OCI-LY7 (cell line): Measurements from ENCODE around the gene ARHGAP24. TPM values are rescaled to one million over a fixed set of nuclear protein-coding genes. Genes with fewer than 3 reads are reported as not detected.

Experiments
- BruUV-seq: library from RNA; stranded (reverse); fragments of 400-500 nt; replicated peaks from 2 replicates; lab custom pipeline; 2021; lab: Mats Ljungman, UMichigan
- CTCF ChIA-PET: fragments of 300-600 bp; sonication (Branson Sonifier 250); formaldehyde crosslinking; loops from one replicate; lab custom pipeline; 2022; ENCODE audit warnings: antibody characterized with exemption; ENCODE audit not compliant: unreplicated experiment; lab: Charles Lee
- POLR2A ChIA-PET: fragments of 300-600 bp; sonication (Branson Sonifier 250); formaldehyde crosslinking; loops from one replicate; lab custom pipeline; 2022; ENCODE audit warnings: antibody characterized with exemption; lab: Charles Lee
- DNase-seq: peaks from one replicate; pipeline ENCODE4 v3.0.0-alpha.2; 2015; ENCODE audit warnings: low spot score
- H2AFZ ChIP-seq: fragments of 200-600 bp; sonication (generic), shearing (Covaris generic); 2 replicates; pipeline ENCODE4 v1.6.1; 2014; ENCODE audit warnings: mild to moderate bottlenecking, antibody characterized with exemption, low read length, moderate library complexity
- H3K27ac ChIP-seq: fragments of 200-600 bp; sonication (generic); 2 replicates; pipeline ENCODE4 v1.5.1; 2014; ENCODE audit warnings: mixed run types, low read depth, mild to moderate bottlenecking, moderate library complexity, low read length, inconsistent platforms; ENCODE audit not compliant: poor library complexity, severe bottlenecking
- H3K36me3 ChIP-seq: fragments of 200-600 bp; sonication (generic); 2 replicates; pipeline ENCODE4 v1.6.1; 2014; ENCODE audit warnings: mild to moderate bottlenecking, antibody characterized with exemption, low read length, moderate library complexity, mixed read lengths; ENCODE audit not compliant: insufficient read depth
- H3K4me1 ChIP-seq: fragments of 200-600 bp; sonication (generic); 2 replicates; pipeline ENCODE4 v1.5.1; 2014; ENCODE audit warnings: mild to moderate bottlenecking, low read length; ENCODE audit not compliant: insufficient read depth, poor library complexity, severe bottlenecking
- H3K4me2 ChIP-seq: fragments of 200-600 bp; sonication (generic); 2 replicates; pipeline ENCODE4 v1.6.1; 2014; ENCODE audit warnings: mild to moderate bottlenecking, low read length
- H3K4me3 ChIP-seq: fragments of 200-600 bp; sonication (generic); 2 replicates; pipeline ENCODE4 v1.5.1; 2014; ENCODE audit warnings: mild to moderate bottlenecking, low read depth, low read length; ENCODE audit not compliant: poor library complexity, severe bottlenecking
- H3K79me2 ChIP-seq: fragments of 200-600 bp; sonication (generic); 2 replicates; pipeline ENCODE4 v1.6.1; 2016; ENCODE audit warnings: low read depth, mild to moderate bottlenecking, low read length, moderate library complexity, mixed read lengths; ENCODE audit not compliant: insufficient read depth
- H3K9me2 ChIP-seq: fragments of 200-600 bp; sonication (generic); 2 replicates; pipeline ENCODE4 v1.6.1; 2016; ENCODE audit warnings: mild to moderate bottlenecking, low read length, mixed read lengths; ENCODE audit not compliant: insufficient read depth
- H3K9me3 ChIP-seq: fragments of 200-600 bp; sonication (generic); 2 replicates; pipeline ENCODE4 v1.6.1; 2014; ENCODE audit warnings: mild to moderate bottlenecking, mixed run types, low read length, mixed read lengths
- H4K20me1 ChIP-seq: fragments of 200-600 bp; sonication (generic); 2 replicates; pipeline ENCODE4 v1.6.1; 2014; ENCODE audit warnings: mild to moderate bottlenecking, antibody characterized with exemption, low read length, moderate library complexity, mixed read lengths; ENCODE audit not compliant: insufficient read depth
- EZH2phosphoT487 ChIP-seq: fragments of 200-600 bp; sonication (generic); IDR thresholded peaks from 2 replicates; pipeline ENCODE4 v1.6.1; 2018; ENCODE audit warnings: low read depth, borderline replicate concordance, mild to moderate bottlenecking, mixed run types, antibody characterized with exemption, low read length, moderate library complexity, mixed read lengths
- intact Hi-C: fragments of 100-400 bp; cut with micrococcal nuclease; formaldehyde crosslinking; loops from one replicate; pipeline ENCODE4 v1.10.0; 2022; ENCODE audit not compliant: unreplicated experiment
- total RNA-seq, 2 experiments: library from RNA; depleted of rRNA in 1 of 2; stranded (reverse); fragments of >200 nt in 1 of 2; shearing (Covaris generic) in 1 of 2; gene quantifications; 2 replicates each; pipeline ENCODE4 v1.2.3, GENCODE V29; 2014 to 2022
- TF ChIP-seq, protein P1 (sequence below): fragments of 200-600 bp; sonication (generic); conservative IDR thresholded peaks from 2 replicates; pipeline ENCODE4 v1.5.1; 2014; ENCODE audit warnings: mild to moderate bottlenecking, antibody characterized with exemption, low read length, moderate library complexity, mixed read lengths

The ARHGAP24 gene
- total RNA-seq, 2 experiments from 2014 or later = 0.88 to 4.4 TPM

- Histone ChIP-seq H3K27ac (no peak overlapping the region), H4K20me1 (no peaks in the 10 kb centered on the region), H3K79me2 (no peaks in the 10 kb centered on the region), H3K36me3 (no peaks in the 10 kb centered on the region), H3K4me1 (no peaks in the 10 kb centered on the region), H3K4me2 (no peak overlapping the region), H3K4me3 (no peak overlapping the region), H3K9me2 (no peaks in the 10 kb centered on the region), H3K9me3 (no peaks in the 10 kb centered on the region), H2AFZ (no peak overlapping the region)
- ChIA-PET CTCF (no interaction called here), POLR2A (no interaction called here)
- no peak for DNase-seq
- intact Hi-C loops = no loop called here
- TF ChIP-seq, protein P1, sequence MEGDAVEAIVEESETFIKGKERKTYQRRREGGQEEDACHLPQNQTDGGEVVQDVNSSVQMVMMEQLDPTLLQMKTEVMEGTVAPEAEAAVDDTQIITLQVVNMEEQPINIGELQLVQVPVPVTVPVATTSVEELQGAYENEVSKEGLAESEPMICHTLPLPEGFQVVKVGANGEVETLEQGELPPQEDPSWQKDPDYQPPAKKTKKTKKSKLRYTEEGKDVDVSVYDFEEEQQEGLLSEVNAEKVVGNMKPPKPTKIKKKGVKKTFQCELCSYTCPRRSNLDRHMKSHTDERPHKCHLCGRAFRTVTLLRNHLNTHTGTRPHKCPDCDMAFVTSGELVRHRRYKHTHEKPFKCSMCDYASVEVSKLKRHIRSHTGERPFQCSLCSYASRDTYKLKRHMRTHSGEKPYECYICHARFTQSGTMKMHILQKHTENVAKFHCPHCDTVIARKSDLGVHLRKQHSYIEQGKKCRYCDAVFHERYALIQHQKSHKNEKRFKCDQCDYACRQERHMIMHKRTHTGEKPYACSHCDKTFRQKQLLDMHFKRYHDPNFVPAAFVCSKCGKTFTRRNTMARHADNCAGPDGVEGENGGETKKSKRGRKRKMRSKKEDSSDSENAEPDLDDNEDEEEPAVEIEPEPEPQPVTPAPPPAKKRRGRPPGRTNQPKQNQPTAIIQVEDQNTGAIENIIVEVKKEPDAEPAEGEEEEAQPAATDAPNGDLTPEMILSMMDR = no peak
- no peak for TF ChIP-seq EZH2phosphoT487
- no TSS peak for BruUV-seq
Measured at GRCh38 chr4:86038037-86038436, 563.1 kb downstream of the ARHGAP24 start.

- no peak overlapping the region for H3K4me3 ChIP-seq
- no peaks in the 10 kb centered on the region for H3K36me3 ChIP-seq
- H4K20me1 ChIP-seq = no peaks in the 10 kb centered on the region
- no peaks in the 10 kb centered on the region for H3K4me1 ChIP-seq
- intact Hi-C loops = loop anchor here (5.0 to 10.0 kb wide), 3 partner anchors 247 to 899 kb away; no protein-coding TSS in a partner anchor
- H3K79me2 ChIP-seq = no peaks in the 10 kb centered on the region
- ChIA-PET CTCF (no interaction called here), POLR2A (no interaction called here)
- TF ChIP-seq EZH2phosphoT487 = no peak
- TF ChIP-seq, protein P1 = peak; percentile 89
- no peak overlapping the region for H3K4me2 ChIP-seq
- peak; percentile 57 for DNase-seq
- no TSS peak for BruUV-seq
- no peak overlapping the region for H3K27ac ChIP-seq
- H3K9me3 ChIP-seq = no peaks in the 10 kb centered on the region
- H2AFZ ChIP-seq = no peak overlapping the region
- no peaks in the 10 kb centered on the region for H3K9me2 ChIP-seq
Measured at GRCh38 chr4:86043755-86044592, 569.0 kb downstream of the ARHGAP24 start.

DNA sequence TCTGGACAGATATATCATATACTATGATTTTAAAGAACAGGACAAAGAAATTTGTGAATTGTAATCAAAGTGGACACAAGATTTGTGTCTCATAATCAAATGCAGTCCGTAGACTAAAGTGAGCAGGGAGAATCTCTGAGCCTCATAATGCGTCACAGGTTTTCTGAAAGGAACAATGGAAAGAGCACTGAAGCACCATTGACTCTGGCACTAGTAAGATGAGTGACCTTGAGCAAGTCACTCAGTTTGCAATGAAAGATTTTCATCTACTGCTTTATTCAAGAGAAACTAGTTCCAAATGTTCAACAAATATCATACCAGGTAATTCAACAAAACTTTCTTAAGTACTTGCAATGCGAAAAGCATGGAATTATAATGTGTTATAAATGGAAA lies 569.6 kb downstream of the ARHGAP24 start:
- no peak for DNase-seq
- no peak overlapping the region for H3K4me3 ChIP-seq
- H4K20me1 ChIP-seq = no peaks in the 10 kb centered on the region
- BruUV-seq = no TSS peak
- TF ChIP-seq EZH2phosphoT487 = no peak
- TF ChIP-seq, protein P1 = no peak
- H3K9me3 ChIP-seq = no peaks in the 10 kb centered on the region
- H3K79me2 ChIP-seq = no peaks in the 10 kb centered on the region
- H3K4me2 ChIP-seq = no peak overlapping the region
- H2AFZ ChIP-seq = no peak overlapping the region
- ChIA-PET CTCF (no interaction called here), POLR2A (interaction anchor here (1.1 kb wide), 1 partner anchor 9 kb away, joined by 4 read pairs; no protein-coding TSS in a partner anchor)
- no peaks in the 10 kb centered on the region for H3K4me1 ChIP-seq
- no peak overlapping the region for H3K27ac ChIP-seq
- no peaks in the 10 kb centered on the region for H3K9me2 ChIP-seq
- intact Hi-C loops = loop anchor here (5.0 to 10.0 kb wide), 3 partner anchors 247 to 900 kb away; no protein-coding TSS in a partner anchor
- no peaks in the 10 kb centered on the region for H3K36me3 ChIP-seq
